HG03469 (cell line): ENCODE measurements around the gene CXCR6.

Experiments used
- ATAC-seq: cut with Tn5 transposase; IDR thresholded peaks from one replicate; pipeline ENCODE4 v1.9.1; 2021; ENCODE audit warnings: mild to moderate bottlenecking, moderate library complexity, moderate number of reproducible peaks; ENCODE audit not compliant: unreplicated experiment

Gene CXCR6

DNA sequence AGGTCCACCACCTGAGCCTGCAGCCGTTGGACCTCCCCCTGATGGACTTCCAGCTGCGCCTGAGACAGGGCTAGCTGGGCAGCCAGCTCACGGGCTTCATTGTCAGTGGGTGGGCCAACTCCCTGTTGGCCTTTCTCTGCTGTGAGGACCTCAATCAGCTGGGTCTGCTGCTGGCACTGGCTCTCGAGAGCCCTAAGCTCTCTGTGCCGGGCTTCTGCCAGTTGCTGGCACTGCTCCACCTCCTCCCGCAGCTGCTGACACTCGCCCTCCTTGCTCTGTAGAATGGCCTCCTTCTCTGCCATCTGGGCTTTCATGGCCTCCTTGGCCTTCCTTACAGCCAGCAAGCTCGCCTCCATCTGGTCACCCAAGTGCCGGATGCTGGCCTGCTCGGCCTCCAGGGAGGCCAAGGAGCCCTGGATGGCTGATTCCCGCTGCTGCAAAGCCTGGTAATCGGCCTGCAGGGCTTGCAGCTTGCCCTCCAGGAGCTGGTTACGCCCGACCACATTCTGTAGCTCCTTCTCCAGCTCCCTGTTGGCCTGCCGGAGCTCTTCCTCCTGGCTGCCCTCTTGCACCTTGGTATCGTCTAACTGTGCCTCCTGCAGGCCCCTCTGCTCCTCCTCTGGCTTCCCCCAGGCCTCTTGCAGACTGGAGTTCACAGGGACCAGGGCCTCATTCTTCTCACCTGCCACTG is 23.8 kb downstream of the CXCR6 start:
- ATAC-seq = no peak

DNA sequence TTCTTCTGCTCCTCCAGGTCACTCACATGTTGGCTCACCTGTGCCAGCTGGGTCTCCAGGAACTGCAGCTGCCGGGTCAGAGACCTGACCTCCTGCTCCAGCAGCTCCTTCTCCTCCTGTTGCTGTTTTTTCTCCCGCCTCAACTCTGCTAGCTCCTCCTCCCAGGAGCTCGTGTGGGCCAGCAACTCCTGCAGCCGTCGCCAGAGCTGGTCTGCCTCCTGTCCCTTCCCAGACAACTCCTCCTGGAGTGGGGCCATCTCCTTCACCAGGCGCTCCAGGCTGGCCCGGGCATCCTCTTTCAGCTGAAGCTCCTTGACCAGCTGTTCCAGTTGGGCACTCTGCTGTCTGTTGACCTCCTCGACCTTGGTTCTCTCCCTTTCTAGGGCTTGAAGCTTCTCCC is 24.5 kb downstream of the CXCR6 start:
- ATAC-seq = no peak

GRCh38 chr3:45968149-45968548 is 24.9 kb downstream of the CXCR6 start:
- ATAC-seq = no peak

- ATAC-seq = no peak
These were observed 25.4 kb downstream of the CXCR6 start for GRCh38 chr3:45968706-45969105.

- ATAC-seq = no peak
These were observed 25.9 kb downstream of the CXCR6 start for GRCh38 chr3:45969116-45969515.

DNA sequence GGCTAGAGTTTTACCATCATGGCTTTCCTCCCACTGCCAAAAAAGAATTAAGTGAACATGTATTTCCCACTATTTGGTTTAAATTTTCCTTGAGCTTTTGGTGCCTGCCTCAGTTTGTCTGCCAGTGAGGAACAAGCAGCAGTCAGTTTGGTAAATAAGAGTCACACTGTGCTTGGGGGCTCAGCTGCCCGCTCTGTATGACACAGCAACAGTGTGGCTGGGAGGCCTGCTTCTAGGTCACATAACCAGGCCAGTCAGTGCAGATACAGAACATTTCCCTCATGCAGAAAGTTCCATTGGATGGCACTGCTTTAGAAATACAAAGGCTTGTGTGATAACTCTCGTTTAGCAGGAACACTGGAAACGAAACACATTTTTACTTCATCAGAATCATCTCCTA is 26.7 kb downstream of the CXCR6 start:
- ATAC-seq = no peak

GRCh38 chr3:45972534-45973402 is 29.5 kb downstream of the CXCR6 start:
- no peak for ATAC-seq

DNA sequence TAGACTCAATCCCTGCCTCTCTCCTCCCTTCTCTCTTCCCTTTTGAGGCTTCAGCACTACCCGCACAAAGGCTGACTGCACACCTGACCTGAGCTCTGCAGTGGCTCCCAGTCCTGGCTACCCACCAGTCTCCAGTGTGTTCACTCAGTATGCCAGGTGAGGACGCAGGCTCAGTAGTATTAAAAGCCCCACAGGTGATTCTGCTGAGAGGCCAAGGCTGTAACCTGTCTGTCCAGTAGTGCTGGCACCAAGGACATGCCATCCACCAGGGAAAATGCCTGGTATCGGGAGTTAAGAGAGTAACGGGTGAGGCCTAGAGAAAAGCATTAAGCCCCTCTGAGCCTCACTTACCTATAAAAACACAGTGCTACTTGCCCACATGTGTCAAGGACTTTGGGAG is 31.4 kb downstream of the CXCR6 start:
- no peak for ATAC-seq

DNA sequence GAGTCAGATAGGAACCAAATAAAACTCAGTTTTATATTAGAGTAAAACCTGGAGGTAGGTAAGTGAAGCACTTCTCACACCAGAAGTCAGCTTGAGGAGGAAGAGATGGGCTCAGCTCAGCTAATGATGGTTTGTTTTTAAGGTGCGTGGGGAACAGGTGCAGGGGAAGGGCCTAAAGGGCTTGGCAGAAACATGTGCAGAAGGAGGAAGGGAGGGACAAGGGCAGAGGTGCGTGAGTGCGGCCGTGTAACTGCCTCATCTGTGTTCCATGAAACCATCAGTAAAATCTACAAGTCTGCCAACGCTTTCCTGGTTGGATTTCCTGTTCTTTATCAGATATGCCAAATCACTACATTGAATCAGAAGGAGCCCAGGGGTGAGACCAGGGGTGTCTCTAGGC is 32.4 kb downstream of the CXCR6 start:
- no peak for ATAC-seq

DNA sequence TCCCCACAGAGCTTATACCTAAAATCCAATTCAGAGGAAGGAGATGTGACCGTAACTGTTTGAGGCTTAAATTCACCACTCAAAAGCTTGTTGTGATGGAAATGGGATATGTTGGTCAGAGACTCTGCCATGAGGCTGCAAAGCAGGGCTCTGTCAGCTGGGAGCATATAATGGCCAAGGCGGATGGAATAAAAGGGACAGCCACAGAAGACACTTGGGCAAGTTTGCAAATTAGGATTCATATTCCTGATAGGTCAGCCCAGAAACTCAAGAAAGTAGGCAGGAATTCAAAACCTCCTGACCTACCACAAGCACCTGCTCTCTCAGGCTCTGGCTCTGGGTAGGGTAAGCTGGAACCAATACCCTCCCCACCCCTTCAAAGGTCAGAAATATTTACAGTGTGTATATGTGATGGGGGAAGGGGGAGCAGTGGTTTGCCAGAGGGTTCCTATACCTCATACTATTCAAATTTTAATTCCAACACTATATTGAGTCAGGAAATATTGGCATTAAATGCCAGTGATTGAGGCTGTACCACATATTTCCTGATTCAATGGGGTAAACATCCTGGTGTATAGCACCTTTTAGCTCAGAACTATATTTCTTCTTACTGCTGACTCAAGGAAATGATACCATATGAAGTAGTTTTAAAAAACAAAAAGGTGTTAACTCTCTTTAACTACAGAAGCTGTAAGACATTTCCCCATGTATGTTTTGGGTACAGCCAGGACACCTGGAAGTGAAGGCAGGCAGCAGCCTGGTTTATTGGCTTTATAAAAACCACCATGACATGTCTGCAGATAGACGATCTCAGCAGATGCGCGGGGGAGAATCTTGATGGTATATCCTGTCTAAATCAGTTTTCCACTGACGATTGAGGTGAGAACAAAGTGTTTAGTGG is 33.2 kb downstream of the CXCR6 start:
- no peak for ATAC-seq

DNA sequence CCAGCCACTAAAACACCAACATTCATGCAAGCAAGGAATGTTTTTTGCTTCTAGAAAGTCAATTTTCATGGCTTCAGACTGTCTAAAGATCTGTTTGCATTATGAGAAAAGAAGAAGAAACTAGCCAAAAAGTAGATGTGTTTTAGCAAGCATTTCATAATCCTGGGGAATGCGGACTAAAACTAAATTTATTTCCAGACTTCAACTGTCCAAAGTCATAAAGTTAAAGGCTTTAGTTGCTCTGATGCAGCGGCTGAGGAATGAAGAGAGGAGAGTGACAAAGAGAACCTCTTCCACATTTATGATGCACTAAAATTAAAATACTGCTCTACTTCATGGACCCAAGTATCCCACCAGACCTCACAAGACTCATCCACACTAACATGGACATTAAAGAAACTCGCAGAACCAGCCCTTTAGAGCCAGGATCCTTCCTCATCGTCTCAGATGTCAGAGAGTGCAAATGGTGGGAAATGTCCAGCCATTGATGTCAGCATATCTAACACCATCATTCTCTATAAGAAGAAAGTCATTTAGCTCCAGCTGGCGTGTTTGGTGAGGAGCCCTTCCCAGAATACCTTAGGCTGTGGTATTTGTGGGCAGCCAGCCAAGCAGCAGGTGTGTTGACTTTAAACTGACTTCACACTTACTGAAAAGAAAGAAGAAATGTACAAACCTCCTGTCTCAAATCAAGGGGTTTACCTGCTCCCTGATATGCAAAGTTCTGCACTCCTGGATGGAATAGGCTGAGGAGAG is 34.9 kb downstream of the CXCR6 start:
- no peak for ATAC-seq

- ATAC-seq = no peak
These were observed 36.1 kb downstream of the CXCR6 start for GRCh38 chr3:45979378-45979777.

- no peak for ATAC-seq
These were observed 37.1 kb downstream of the CXCR6 start for GRCh38 chr3:45980229-45980813.

DNA sequence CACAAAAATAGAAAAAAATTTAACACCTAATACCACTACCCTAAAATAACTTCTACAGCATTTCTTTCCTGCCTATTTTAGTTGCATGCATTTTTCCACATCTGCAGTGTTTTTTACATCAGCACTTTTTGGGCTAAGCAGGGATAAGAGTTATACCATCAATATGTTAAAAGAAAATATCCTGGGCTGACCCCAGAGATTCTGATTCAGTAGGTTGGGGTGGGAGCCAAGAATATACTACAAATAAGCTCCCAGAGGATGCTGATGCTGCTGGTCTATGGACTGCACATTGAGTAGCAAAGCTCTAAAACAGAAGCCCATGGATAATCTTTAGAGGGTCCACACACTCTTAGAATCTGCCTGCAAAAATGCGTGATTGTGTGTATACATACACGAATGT is 37.6 kb downstream of the CXCR6 start:
- no peak for ATAC-seq

DNA sequence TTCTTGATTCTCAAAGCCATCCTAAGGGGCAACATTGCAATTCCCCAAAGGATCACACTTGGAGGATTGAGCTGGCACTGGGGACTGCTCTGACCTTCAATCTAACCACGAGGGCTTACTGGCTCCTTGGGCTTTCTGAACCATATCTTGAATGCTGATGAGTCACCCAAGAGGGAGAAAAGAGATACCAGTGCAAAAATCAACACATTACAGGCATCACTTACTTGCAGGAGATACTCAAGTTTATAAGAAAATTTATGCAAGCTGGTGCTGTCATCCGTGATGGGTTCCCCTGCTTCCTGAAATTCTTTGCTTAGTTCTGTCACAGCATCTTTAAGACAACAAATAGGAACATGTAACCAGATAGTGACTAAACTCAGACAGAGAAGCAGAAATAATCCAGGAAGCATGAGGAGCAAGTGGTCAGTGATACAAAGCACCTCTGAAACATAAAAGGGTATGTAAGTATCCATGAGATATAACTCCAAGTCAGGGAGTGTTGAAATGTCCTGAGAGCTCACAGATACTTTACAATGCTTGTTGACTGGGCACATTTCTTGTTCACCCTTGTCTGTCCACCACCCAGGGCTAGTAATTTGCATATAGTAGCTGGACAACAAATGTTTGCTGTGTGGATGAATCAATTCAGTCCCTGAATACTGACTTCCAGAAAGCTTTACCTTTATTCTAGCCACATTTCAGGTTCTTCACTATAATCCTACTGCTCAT is 38.2 kb downstream of the CXCR6 start:
- no peak for ATAC-seq

DNA sequence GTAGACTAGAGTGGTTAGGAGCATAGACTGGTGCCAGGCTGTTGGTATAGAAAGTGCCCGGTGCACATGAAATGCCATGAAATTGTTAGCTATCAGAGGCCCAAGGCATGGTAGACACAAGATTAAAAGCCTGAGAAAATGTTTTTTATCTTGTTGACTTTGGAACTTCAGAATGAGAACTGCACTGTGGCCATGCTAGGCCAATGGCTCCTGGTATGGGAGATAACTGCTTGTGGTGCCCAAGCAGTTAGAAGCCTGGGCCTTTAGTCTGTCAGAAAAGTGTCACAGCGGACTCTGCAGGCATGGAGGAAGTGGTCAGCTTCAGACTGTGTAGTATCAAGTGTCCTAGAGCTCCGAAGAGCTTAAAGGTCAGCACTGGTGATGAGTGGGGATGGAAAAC is 40.5 kb downstream of the CXCR6 start:
- ATAC-seq = no peak

- ATAC-seq = no peak
These were observed 41.4 kb downstream of the CXCR6 start for GRCh38 chr3:45984331-45985312.

- ATAC-seq = no peak
These were observed 42.5 kb downstream of the CXCR6 start for GRCh38 chr3:45985532-45986302.
